Cardiac fibroblast (primary cell): ENCODE results near the gene FAM50B.
A peak's percentile ranks its signal among the peaks of the same experiment; 100 is the strongest.

Source experiments
- DNase-seq, 2 donors: peaks; one replicate each; pipeline versions ENCODE4 v3.0.0 to v3.0.0-alpha.2; 2010; ENCODE audit warnings: low read depth in 2 of 2
- H3K4me3 ChIP-seq, 2 donors: replicated peaks in 1 of 2; 1 replicate in 1 of 2; 2 replicates in 1 of 2; pipeline ENCODE4 v1.5.1; 2011; ENCODE audit warnings: low read depth in 2 of 2, low read length in 2 of 2, mild to moderate bottlenecking in 2 of 2, moderate library complexity in 1 of 2
- CTCF ChIP-seq: IDR thresholded peaks from one replicate; pipeline ENCODE4 v1.5.1; 2011; ENCODE audit warnings: low read depth, mild to moderate bottlenecking, low read length, inconsistent platforms

Gene FAM50B

DNA sequence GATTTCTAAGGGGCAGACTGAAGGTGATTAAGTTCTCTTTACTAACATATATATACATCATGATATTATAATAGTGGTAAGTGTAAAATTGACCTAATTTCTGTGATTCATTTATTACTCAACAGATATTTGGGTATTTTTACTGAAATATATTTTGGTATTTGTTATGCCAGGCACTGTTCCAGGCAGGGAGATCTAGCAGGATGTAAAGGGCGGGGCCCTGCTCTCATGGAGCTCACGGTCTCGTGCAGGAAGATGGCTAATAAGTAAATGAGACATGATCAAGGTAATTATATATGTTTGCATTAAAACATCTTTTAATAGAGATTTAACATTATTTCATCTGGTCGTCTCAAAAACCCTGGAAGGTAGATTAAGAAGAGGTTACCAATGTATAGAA, 27.7 kb downstream of the FAM50B start:
- no peak for TF ChIP-seq CTCF
- H3K4me3 ChIP-seq, result no peak overlapping the region

DNA sequence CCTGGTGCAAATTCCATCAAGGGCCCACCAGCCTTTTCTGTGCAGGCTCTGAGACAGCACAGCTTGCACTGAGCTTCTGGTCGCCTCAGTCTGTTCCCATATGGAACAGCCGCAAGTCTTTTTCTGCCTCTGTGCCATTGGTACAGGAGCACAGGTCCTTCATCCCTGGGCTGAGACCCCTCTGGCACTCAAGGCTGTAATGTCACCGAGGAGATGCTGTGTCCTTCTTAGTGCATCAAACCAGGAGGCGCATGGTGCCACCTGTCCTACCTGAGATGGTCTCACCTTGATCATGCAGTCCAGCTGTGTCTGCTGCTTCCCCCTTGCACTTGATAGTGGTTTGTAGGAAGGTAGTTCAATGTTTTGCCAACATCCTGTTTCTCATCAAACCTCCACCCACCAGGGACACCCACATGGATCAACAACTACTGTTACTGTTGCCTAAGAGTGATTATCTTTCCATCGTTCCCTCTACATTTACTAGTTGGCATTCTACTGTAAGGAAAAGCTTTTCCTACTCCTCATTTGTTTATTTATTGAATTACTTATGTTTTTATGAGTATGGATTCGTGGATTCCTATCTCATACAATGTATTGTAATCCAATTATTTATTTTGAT, 29.0 kb downstream of the FAM50B start:
- TF ChIP-seq CTCF, result no peak
- no peak for DNase-seq
- H3K4me3 ChIP-seq, result no peak overlapping the region

More for the DNA sequence above, 27.7 kb downstream of the FAM50B start:
- DNase-seq, result peak; percentile 65 to 71

- TF ChIP-seq CTCF, result no peak
- no peak for DNase-seq
- H3K4me3 ChIP-seq, result no peak overlapping the region
Measured at GRCh38 chr6:3879194-3879952, 30.2 kb downstream of the FAM50B start.

DNA sequence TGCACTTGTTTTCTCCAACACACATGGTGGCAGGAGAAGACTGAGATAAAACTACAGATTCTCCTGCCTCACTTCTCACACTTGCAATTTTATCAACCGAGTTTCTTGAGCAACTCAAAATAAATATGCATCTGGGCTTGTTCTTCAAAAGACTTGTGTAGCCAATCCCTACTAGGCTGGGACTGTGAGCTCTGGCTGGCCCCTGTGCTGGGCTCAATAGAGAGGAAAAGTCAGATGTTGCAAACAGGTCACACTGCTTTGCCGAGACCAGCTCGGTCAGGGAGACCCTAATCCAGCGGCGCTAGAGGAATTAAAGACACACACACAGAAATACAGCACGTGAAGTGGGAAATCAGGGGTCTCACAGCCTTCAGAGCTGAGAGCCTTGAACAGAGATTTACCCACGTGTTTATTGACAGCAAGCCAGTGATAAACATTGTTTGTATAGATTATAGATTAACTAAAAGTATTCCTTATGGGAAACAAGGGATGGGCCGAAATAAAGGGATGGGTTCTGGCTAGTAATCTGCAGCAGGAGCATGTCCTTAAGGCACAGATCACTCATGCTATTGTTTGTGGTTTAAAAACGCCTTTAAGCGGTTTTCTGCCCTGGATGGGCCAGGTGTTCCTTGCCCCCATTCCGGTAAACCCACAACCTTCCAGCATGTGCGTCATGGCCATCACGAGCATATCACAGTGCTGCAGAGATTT, 32.7 kb downstream of the FAM50B start:
- DNase-seq, result no peak
- no peak for TF ChIP-seq CTCF
- no peak overlapping the region for H3K4me3 ChIP-seq

DNA sequence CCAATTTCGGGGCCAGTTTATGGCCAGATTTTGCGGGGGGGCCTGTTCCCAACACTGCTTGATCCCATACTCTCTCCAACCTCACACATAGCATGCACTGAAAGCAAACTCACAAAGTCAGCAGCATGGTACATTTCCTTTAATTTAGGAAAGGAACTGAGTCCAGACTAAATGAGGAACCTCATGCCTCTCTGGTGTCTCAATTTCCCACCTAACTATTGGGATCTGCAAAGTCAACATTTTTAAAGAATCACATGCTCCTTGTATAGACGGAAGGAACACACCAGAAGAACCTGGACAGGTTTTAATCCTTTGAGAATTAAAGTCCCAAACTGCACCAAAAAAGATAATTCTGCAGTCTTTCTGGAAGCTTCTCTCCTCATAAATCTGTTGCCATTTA, 33.3 kb downstream of the FAM50B start:
- TF ChIP-seq CTCF, result no peak
- H3K4me3 ChIP-seq, result no peak overlapping the region
- no peak for DNase-seq

DNA sequence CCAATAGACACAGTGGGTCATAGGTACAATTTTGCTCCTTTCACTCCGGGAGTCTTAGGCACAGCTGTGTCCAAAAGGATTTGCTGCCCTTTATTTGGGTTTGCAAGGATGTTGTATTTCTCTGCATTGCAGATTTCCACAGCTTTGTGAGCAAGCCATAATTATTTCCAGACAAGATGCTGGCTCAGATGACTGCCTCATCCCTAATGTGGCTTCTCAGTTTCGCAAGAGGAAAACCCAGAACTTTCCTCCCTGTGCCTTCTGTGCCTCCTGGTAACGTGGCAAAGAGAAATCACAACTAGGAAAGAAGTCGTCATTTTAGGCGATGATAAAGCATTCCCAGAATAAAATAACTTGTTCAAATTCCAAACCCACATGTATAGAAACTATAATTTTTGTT, 33.7 kb downstream of the FAM50B start:
- H3K4me3 ChIP-seq, result no peak overlapping the region
- no peak for TF ChIP-seq CTCF
- peak; percentile 65 to 91 for DNase-seq
